ENCODE measurements around the gene KRTAP20-2. TPM values are rescaled to one million over a fixed set of nuclear protein-coding genes. Genes with fewer than 3 reads are reported as not detected.

KRTAP20-2 gene
- total RNA-seq (not detected), total RNA-seq (0 reads per million in 172 experiments)
- not detected for polyA plus RNA-seq (2013, experiment 1 of 2)
- not detected for polyA plus RNA-seq (2013, experiment 2 of 2)

DNA sequence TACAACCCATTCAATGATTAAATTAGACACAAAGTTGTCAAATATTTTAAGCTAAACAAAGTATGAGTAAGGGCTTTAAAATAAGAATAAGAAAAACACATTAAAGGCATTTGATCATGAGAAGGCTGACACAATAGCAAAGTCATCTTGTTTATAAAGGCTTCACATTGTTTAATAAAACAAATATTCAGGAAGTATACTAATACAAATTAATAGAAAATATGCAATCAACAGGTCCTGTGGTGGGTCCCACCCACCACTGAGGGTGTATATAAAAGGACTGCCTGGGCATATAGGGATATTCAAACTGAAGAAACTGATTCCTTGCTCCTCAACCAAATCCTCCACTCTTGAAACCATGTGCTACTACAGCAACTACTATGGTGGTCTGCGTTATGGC lies at the start of gene KRTAP20-2:
Gene KRTAP20-2 (plus strand): TSS at position 301 of the 400 bp plus-strand sequence. CDS start 58 bp downstream, at position 359.
- TF ChIP-seq, protein P1, sequence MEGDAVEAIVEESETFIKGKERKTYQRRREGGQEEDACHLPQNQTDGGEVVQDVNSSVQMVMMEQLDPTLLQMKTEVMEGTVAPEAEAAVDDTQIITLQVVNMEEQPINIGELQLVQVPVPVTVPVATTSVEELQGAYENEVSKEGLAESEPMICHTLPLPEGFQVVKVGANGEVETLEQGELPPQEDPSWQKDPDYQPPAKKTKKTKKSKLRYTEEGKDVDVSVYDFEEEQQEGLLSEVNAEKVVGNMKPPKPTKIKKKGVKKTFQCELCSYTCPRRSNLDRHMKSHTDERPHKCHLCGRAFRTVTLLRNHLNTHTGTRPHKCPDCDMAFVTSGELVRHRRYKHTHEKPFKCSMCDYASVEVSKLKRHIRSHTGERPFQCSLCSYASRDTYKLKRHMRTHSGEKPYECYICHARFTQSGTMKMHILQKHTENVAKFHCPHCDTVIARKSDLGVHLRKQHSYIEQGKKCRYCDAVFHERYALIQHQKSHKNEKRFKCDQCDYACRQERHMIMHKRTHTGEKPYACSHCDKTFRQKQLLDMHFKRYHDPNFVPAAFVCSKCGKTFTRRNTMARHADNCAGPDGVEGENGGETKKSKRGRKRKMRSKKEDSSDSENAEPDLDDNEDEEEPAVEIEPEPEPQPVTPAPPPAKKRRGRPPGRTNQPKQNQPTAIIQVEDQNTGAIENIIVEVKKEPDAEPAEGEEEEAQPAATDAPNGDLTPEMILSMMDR (IDR thresholded peaks at IDR 0.05): no peak
- no peaks in the 10 kb centered on the region for H3K4me1 ChIP-seq (ENCODE audit: insufficient read depth, low read length)
- no peaks in the 10 kb centered on the region for H3K9me3 ChIP-seq (ENCODE audit: control insufficient read depth in 1 of 2, insufficient read depth in 1 of 2, low read length in 2 of 2)
- DNase-seq (no peak), ATAC-seq (ENCODE audit: poor library complexity) (no peak)
- no peaks in the 10 kb centered on the region for H3K27me3 ChIP-seq (ENCODE audit: control insufficient read depth in 1 of 2, insufficient read depth in 2 of 2, low read length in 2 of 2)
- no peak within 1 kb of the TSS for H3K4me3 ChIP-seq (ENCODE audit: low read length)
- intact Hi-C loops (cut with DNase I, micrococcal nuclease): no loop called here
- no peaks in the 10 kb centered on the region for H3K4me1 Mint-ChIP-seq (ENCODE audit: low read depth)
- no peak within 1 kb of the TSS for H3K27ac ChIP-seq (ENCODE audit: low read depth in 1 of 2, low read length in 2 of 2)
- no peaks in the 10 kb centered on the region for H3K9me3 Mint-ChIP-seq
- H3K36me3 ChIP-seq (ENCODE audit: insufficient read depth, low read length): no peaks in the 10 kb centered on the region
- ChIA-PET CTCF (no interaction called here), POLR2A (no interaction called here)
- H3K27ac Mint-ChIP-seq: no peak within 1 kb of the TSS
- no peaks in the 10 kb centered on the region for H3K36me3 Mint-ChIP-seq (ENCODE audit: low read depth)
- H3K4me3 Mint-ChIP-seq: no peak within 1 kb of the TSS
- no peaks in the 10 kb centered on the region for H3K27me3 Mint-ChIP-seq

- intact Hi-C loops (cut with DNase I, micrococcal nuclease): no loop called here
- Histone ChIP-seq H3K4me3 (ENCODE audit: low read length) (no peak within 1 kb of the TSS), H3K27me3 (ENCODE audit: control insufficient read depth in 1 of 2, insufficient read depth in 2 of 2, low read length in 2 of 2) (no peaks in the 10 kb centered on the region), H3K9me3 (ENCODE audit: control insufficient read depth in 1 of 2, insufficient read depth in 1 of 2, low read length in 2 of 2) (peaks cover 0 to 3% of the 10 kb centered on the region in 2 experiments), H3K27ac (ENCODE audit: low read depth in 1 of 2, low read length in 2 of 2) (no peak within 1 kb of the TSS), H3K36me3 (ENCODE audit: insufficient read depth, low read length) (no peaks in the 10 kb centered on the region), H3K4me1 (ENCODE audit: insufficient read depth, low read length) (no peaks in the 10 kb centered on the region)
- Mint-ChIP-seq H3K36me3 (ENCODE audit: low read depth) (no peaks in the 10 kb centered on the region), H3K9me3 (peaks cover 2% of the 10 kb centered on the region), H3K27me3 (no peaks in the 10 kb centered on the region), H3K27ac (no peak within 1 kb of the TSS), H3K4me1 (ENCODE audit: low read depth) (no peaks in the 10 kb centered on the region), H3K4me3 (no peak within 1 kb of the TSS)
- ChIA-PET CTCF (no interaction called here), POLR2A (no interaction called here)
- TF ChIP-seq, protein P1 (IDR thresholded peaks at IDR 0.05): no peak
- ATAC-seq (ENCODE audit: poor library complexity) (no peak), DNase-seq (no peak)
These were observed 44.7 kb upstream of the KRTAP20-2 start, which contains the start of gene KRTAP22-2 for GRCh38 chr21:30590297-30590696. Gene KRTAP22-2 (minus strand): TSS chr21:30590397.

- ATAC-seq (ENCODE audit: poor library complexity): no peak
- ChIA-PET POLR2A (no interaction called here), CTCF (no interaction called here)
- Histone ChIP-seq H3K4me3 (ENCODE audit: low read length) (no peak within 1 kb of the TSS), H3K36me3 (ENCODE audit: insufficient read depth, low read length) (no peaks in the 10 kb centered on the region), H3K4me1 (ENCODE audit: insufficient read depth, low read length) (no peaks in the 10 kb centered on the region), H3K27ac (ENCODE audit: low read depth in 1 of 2, low read length in 2 of 2) (no peak within 1 kb of the TSS), H3K27me3 (ENCODE audit: control insufficient read depth in 1 of 2, insufficient read depth in 2 of 2, low read length in 2 of 2) (no peaks in the 10 kb centered on the region), H3K9me3 (ENCODE audit: control insufficient read depth in 1 of 2, insufficient read depth in 1 of 2, low read length in 2 of 2) (peaks cover 0 to 3% of the 10 kb centered on the region in 2 experiments)
- no peaks in the 10 kb centered on the region for H3K27me3 Mint-ChIP-seq
- no peaks in the 10 kb centered on the region for H3K4me1 Mint-ChIP-seq (ENCODE audit: low read depth)
- no peak within 1 kb of the TSS for H3K4me3 Mint-ChIP-seq
- DNase-seq: no peak
- H3K27ac Mint-ChIP-seq: no peak within 1 kb of the TSS
- intact Hi-C loops (cut with DNase I, micrococcal nuclease): no loop called here
- peaks cover 2% of the 10 kb centered on the region for H3K9me3 Mint-ChIP-seq
- H3K36me3 Mint-ChIP-seq (ENCODE audit: low read depth): no peaks in the 10 kb centered on the region
- TF ChIP-seq, protein P1 (IDR thresholded peaks at IDR 0.05): no peak
These were observed 42.9 kb upstream of the KRTAP20-2 start, which contains the start of gene KRTAP6-3 for GRCh38 chr21:30592140-30592539. Gene KRTAP6-3 (plus strand): TSS chr21:30592440. CDS start chr21:30592446, 6 bp downstream.
